ENCODE measurements around the gene SLC26A1.
"Not testable (repeated sequence)": the region's sequence is repeated elsewhere in the genome, so short reads cannot be mapped to it uniquely, and the experiment has no call there.

SLC26A1 gene

DNA sequence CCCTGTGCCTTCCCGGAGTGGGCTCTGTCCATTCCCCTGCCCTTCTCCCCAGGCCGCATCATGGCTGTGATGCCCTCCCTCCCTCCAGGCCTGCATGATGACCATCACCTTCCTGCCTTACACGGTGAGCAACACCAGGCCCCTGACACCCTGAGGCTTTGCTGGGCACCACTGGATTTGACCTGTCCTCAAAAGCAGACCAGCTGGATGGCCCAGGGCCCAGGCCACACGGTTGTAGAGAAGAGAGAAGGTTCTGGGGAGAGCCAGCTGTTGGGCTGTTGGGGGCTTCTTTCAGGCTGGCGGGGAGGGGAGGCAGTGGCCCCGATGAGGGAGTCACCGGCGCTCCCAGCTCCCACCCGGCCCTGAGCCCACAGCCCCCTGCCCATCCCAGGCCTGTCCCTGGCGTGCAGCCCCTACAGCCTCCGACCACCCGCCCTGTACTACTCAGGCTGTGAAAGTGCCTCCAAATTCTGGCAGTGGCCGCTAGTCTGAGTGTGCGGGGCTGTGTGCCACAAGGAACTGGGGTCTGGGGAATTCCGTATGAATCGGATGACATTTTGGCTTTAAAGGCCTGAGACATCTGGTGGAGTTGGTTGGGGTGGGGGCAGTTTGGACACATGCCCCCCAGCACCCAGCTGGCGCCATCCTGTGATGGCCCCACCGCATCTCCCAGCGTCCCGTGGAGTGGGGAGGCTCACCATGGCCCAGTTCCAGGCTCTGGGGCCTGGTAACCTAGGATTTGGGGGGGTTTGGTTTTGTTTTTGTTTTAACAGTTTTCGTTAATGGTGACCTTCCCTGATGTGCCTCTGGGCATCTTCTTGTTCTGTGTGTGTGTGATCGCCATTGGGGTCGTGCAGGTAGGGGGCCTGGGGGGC, 41.4 kb downstream of the SLC26A1 start:
- no peak for FAIRE-seq

- FAIRE-seq, result no peak
Measured at GRCh38 chr4:951186-951585, 42.0 kb downstream of the SLC26A1 start.

DNA sequence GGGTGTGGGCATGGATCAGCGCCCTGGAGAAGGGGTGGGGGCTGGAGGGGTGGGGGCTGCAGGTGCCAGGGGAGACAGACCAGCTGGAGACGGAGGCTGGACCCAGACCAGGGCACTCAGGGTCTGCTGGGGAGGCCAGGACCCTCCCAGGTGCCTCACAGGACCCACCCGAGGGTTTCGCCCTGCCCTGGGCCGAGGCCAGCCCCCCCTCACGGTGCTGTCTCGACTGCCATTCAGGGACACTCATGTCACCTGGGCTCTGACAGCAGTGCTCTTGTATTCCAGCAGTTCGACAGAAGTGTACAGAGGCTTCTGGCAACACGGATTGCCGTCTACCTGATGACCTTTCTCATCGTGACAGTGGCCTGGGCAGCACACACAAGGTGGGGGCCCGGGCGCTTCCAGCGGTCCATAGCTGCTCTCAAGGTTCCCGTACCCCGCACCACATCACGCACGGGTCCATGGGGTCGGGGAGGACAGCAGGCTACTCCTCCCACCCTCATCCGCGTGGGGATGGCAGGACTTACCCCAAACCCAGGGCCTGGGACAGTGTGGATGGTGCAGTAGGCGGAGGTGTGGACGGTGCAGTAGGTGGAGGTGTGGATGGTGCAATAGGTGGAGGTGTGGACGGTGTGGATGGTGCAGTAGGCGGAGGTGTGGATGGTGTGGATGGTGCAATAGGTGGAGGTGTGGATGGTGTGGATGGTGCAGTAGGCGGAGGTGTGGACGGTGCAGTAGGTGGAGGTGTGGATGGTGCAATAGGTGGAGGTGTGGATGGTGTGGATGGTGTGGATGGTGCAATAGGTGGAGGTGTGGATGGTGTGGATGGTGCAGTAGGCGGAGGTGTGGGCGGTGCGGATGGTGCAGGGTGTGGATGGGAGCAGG, 42.8 kb downstream of the SLC26A1 start:
- FAIRE-seq, result no peak

- no peak for FAIRE-seq
Measured at GRCh38 chr4:949656-950055, 43.5 kb downstream of the SLC26A1 start.

- FAIRE-seq, result no peak
Measured at GRCh38 chr4:948936-949300, 44.3 kb downstream of the SLC26A1 start.

DNA sequence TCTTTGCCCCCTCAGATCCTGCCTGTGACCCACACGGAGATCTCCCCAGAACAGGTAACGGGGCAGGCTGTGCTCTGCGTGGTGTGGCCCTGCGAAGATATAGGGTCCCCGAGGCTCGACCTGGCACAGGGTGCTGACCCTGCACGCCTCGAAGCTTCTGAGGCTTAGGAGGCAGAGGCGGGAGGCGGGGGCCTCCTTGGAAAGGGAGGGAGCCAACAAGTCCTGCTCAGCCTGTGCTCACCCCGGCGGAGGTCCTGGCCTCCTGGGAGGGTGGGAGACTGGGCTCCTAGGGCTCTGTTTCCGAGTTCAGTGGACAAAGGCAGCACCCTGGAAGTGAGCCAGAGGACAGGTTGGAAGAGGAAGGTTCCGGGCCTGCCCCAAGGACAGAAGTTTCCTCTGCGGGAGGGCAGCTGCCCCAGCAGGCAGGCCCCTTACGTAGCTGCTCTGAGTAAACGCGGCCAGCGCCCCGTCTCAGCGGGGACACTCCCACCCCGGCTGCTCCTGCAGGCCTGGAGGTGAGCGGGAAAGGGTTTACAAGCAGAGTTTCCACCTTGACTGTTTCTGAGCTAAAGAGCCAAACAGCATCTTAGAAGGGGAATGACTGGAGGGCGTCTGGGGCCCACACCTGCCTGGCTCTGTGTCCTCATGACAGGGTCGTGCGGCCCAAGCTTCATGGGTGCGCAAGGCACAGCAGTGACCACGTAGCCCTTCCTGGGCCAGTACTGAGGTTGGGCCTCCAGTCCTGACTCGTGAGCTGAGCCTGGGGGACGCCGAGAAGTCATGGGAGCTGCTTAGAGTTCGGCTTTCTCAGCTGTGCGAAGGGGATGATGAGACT, 44.9 kb downstream of the SLC26A1 start:
- FAIRE-seq, result no peak

DNA sequence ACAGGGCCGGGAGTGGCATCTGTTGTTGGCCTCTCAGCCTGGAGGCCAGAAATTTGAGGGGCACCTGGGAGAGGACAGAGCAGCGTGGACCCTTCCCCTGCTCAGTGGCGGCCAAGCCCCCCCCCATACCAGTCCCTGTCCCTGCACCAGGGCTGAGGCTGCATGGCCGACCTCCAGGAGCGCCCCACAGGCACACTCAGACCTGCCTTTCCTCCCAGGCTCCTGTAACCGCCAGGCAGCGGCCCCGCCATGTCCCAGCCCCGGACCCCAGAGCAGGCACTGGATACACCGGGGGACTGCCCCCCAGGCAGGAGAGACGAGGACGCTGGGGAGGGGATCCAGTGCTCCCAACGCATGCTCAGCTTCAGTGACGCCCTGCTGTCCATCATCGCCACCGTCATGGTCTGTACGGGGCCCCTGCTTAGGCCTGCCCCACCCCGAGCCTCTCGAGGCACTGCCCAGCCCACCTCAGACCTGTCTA, 45.7 kb downstream of the SLC26A1 start:
- no peak for FAIRE-seq

DNA sequence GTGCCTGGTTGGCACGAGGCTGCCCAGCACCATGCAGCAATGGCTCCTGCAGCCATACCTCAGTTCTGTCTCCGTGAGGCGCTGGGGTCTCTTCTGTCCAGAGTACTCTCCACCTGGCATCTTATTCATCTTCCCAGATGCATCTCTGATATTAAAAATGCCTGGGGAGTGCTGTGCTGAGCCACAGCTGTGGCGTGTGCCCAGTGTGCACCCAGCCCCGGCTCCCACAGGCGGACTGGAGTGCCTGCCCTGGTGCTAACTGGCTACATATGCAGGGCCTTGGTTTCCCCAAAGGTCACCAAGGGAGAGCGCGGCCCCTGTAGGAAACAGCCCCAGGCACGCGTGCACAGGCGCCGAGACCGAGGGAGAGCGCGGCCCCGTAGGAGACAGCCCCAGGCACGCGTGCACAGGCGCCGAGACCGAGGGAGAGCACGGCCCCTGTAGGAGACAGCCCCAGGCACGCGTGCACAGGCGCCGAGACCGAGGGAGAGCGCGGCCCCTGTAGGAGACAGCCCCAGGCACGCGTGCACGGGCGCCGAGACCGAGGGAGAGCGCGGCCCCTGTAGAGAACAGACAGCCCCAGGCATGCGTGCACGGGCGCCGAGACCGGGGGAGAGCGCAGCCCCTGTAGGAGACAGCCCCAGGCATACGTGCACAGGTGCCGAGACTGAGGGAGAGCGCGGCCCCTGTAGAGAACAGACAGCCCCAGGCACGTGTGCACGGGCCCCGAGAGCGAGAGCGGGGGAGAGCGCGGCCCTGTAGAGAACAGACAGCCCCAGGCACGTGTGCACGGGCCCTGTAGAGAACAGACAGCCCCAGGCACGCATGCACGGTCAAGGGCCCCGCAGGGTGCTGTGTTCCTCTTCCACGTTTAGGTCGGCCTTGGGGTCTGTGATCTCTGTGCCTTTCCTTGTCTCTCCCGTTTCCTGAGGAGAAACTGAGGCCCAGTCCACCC, 46.4 kb downstream of the SLC26A1 start:
- FAIRE-seq, result no peak

DNA sequence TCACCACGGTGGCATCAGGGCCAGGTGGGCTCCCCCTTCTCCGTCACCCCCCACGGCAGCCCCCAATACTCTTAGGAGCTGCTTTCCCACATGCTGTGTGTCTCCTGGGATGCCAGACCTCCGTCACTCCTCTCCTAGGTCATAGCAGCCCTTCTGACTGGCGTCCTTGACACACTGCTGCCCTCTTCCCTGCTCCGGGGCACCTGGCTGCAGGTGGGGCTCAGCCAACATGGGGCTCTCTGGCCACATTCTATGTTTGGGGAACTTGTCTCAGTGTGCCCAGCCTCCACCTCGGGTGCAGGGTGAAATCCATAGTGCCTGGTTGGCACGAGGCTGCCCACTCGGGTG, 47.1 kb downstream of the SLC26A1 start:
- FAIRE-seq, result no peak

- no peak for FAIRE-seq
Measured at GRCh38 chr4:945274-946102, 47.7 kb downstream of the SLC26A1 start.

DNA sequence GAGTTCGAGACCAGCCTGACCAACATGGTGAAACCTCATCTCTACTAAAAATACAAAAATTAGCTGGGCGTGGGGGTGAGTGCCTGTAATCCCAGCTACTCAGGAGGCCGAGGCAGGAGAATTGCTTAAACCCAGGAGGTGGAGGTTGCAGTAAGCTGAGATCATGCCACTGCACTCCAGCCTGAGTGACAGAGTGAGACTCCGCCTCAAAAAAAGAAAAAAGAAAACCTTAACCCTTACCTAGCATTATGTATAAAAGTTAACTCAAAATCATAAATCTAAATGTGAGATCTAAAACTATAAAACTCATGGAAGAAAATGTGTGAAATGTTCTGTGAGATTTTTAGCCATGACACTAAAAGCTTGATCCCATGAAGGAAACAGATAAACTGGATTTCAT, 53.7 kb downstream of the SLC26A1 start:
- not testable (repeated sequence) for FAIRE-seq

Measured in G401.6 (cell line).